Thymus (tissue), 11 donors: Measurements from ENCODE around the gene APOE. TPM values are rescaled to one million over a fixed set of nuclear protein-coding genes. Genes with fewer than 3 reads are reported as not detected.

Experiments used
- DNase-seq, 9 donors: peaks; one replicate each; pipeline ENCODE4 v3.0.0-alpha.2; 2013; ENCODE audit warnings: low spot score in 9 of 9, low read depth in 6 of 9, missing footprints in 1 of 9
- H3K27ac ChIP-seq, 2 donors: one replicate each; pipeline ENCODE4 v1.5.1; 2013; ENCODE audit warnings: control low read depth in 1 of 2, low read depth in 1 of 2, low read length in 1 of 2, mild to moderate bottlenecking in 1 of 2, moderate library complexity in 1 of 2
- H3K27me3 ChIP-seq, 2 donors: one replicate each; pipeline ENCODE4 v1.5.1; 2013; ENCODE audit warnings: low read length in 1 of 2; ENCODE audit not compliant: control insufficient read depth in 2 of 2, insufficient read depth in 1 of 2
- H3K36me3 ChIP-seq, 2 donors: one replicate each; pipeline ENCODE4 v1.5.1; 2013; ENCODE audit warnings: low read length in 1 of 2, mild to moderate bottlenecking in 1 of 2, moderate library complexity in 1 of 2; ENCODE audit not compliant: control insufficient read depth in 2 of 2, insufficient read depth in 2 of 2
- H3K4me1 ChIP-seq, 2 donors: one replicate each; pipeline ENCODE4 v1.5.1; 2013; ENCODE audit warnings: low read length in 2 of 2; ENCODE audit not compliant: control insufficient read depth in 2 of 2, insufficient read depth in 2 of 2
- H3K4me3 ChIP-seq, 2 donors: one replicate each; pipeline ENCODE4 v1.5.1; 2013; ENCODE audit warnings: low read length in 2 of 2, control low read depth in 1 of 2, mild to moderate bottlenecking in 1 of 2
- H3K9me3 ChIP-seq, 2 donors: one replicate each; pipeline ENCODE4 v1.5.1; 2013; ENCODE audit warnings: low read length in 1 of 2, mild to moderate bottlenecking in 1 of 2; ENCODE audit not compliant: control insufficient read depth in 2 of 2, insufficient read depth in 1 of 2
- WGBS: extraction: QIAGEN DNeasy Blood & Tissue Kit; methylation state at CpG from one replicate; pipeline ENCODE4 v1.1.7; 2013; 5-methylcytosine and 5-hydroxymethylcytosine counted together
- polyA plus RNA-seq: library from polyadenylated mRNA; stranded (reverse); fragments of 200-250 nt; gene quantifications from one replicate; pipeline ENCODE4 v1.2.3, GENCODE V29; 2013
- total RNA-seq: library from RNA; stranded (reverse); fragments of 120-200 nt; gene quantifications from one replicate; pipeline ENCODE4 v1.2.4, GENCODE V29; 2013
- donor health status: healthy.

The APOE gene
- total and polyA plus RNA-seq, 2 donors: 130 to 334 TPM

GRCh38 chr19:44867578-44867977, 38.0 kb upstream of the APOE start:
- no peak overlapping the region for H3K27ac ChIP-seq
- no peaks in the 10 kb centered on the region for H3K27me3 ChIP-seq
- DNase-seq: no peak
- no peaks in the 10 kb centered on the region for H3K9me3 ChIP-seq
- H3K4me3 ChIP-seq: no peak overlapping the region
- H3K4me1 ChIP-seq: no peaks in the 10 kb centered on the region
- H3K36me3 ChIP-seq: no peaks in the 10 kb centered on the region
- 95% methylated on average over 12 of the region's 12 CpGs for WGBS

GRCh38 chr19:44869733-44870470, 35.7 kb upstream of the APOE start:
- DNase-seq: no peak
- H3K4me3 ChIP-seq: no peak overlapping the region
- WGBS: 75% methylated on average over 13 of the region's 13 CpGs
- no peaks in the 10 kb centered on the region for H3K36me3 ChIP-seq
- H3K27me3 ChIP-seq: no peaks in the 10 kb centered on the region
- peaks cover 0 to 5% of the 10 kb centered on the region in 2 donors for H3K4me1 ChIP-seq
- H3K27ac ChIP-seq: peak overlapping the region in 1 of 2 donors; percentile 17
- H3K9me3 ChIP-seq: no peaks in the 10 kb centered on the region

GRCh38 chr19:44871809-44872208, 33.8 kb upstream of the APOE start:
- WGBS: 96% methylated on average over 14 of the region's 14 CpGs
- no peak for DNase-seq
- Histone ChIP-seq H3K27me3 (no peaks in the 10 kb centered on the region), H3K4me3 (no peak overlapping the region), H3K36me3 (no peaks in the 10 kb centered on the region), H3K4me1 (peaks cover 0 to 16% of the 10 kb centered on the region in 2 donors), H3K9me3 (no peaks in the 10 kb centered on the region), H3K27ac (no peak overlapping the region)

- no peaks in the 10 kb centered on the region for H3K36me3 ChIP-seq
- no peak for DNase-seq
- H3K4me1 ChIP-seq: peaks cover 7 to 25% of the 10 kb centered on the region in 2 donors
- no peak overlapping the region for H3K4me3 ChIP-seq
- H3K27me3 ChIP-seq: no peaks in the 10 kb centered on the region
- H3K9me3 ChIP-seq: no peaks in the 10 kb centered on the region
- WGBS: 88% methylated on average over 4 of the region's 4 CpGs
- H3K27ac ChIP-seq: no peak overlapping the region
Measured at GRCh38 chr19:44872661-44873060, 32.9 kb upstream of the APOE start.

GRCh38 chr19:44874317-44874716, 31.3 kb upstream of the APOE start:
- no peaks in the 10 kb centered on the region for H3K9me3 ChIP-seq
- H3K27ac ChIP-seq: no peak overlapping the region
- H3K4me1 ChIP-seq: peaks cover 7 to 28% of the 10 kb centered on the region in 2 donors
- 95% methylated on average over 16 of the region's 16 CpGs for WGBS
- H3K4me3 ChIP-seq: no peak overlapping the region
- H3K27me3 ChIP-seq: no peaks in the 10 kb centered on the region
- no peaks in the 10 kb centered on the region for H3K36me3 ChIP-seq
- DNase-seq: no peak

- H3K36me3 ChIP-seq: no peaks in the 10 kb centered on the region
- peaks cover 7 to 28% of the 10 kb centered on the region in 2 donors for H3K4me1 ChIP-seq
- DNase-seq: no peak
- no peak overlapping the region for H3K27ac ChIP-seq
- WGBS: 89% methylated on average over 22 of the region's 22 CpGs
- H3K27me3 ChIP-seq: no peaks in the 10 kb centered on the region
- H3K9me3 ChIP-seq: no peaks in the 10 kb centered on the region
- no peak overlapping the region for H3K4me3 ChIP-seq
Measured at GRCh38 chr19:44875666-44876451, 29.7 kb upstream of the APOE start.

GRCh38 chr19:44876930-44877535, 28.6 kb upstream of the APOE start:
- Histone ChIP-seq H3K27me3 (no peaks in the 10 kb centered on the region), H3K36me3 (no peaks in the 10 kb centered on the region), H3K4me1 (peaks cover 7 to 28% of the 10 kb centered on the region in 2 donors), H3K9me3 (no peaks in the 10 kb centered on the region), H3K4me3 (no peak overlapping the region), H3K27ac (peak overlapping the region in 1 of 2 donors; percentile 65)
- 18% methylated on average over 5 of the region's 5 CpGs for WGBS
- peak in 7 of 9 donors; percentile 28 to 74 (median 42) for DNase-seq

- Histone ChIP-seq H3K27me3 (no peaks in the 10 kb centered on the region), H3K9me3 (no peaks in the 10 kb centered on the region), H3K4me1 (peaks cover 7 to 28% of the 10 kb centered on the region in 2 donors), H3K27ac (no peak overlapping the region), H3K36me3 (no peaks in the 10 kb centered on the region), H3K4me3 (no peak overlapping the region)
- DNase-seq: no peak
- WGBS: 96% methylated on average over 26 of the region's 26 CpGs
Measured at GRCh38 chr19:44878120-44878865, 27.3 kb upstream of the APOE start.
